Uterus (tissue), 2 donors: Measurements from ENCODE around the gene TSKS.

Experiments
- CTCF ChIP-seq, 4 experiments: fragments of 200-600 bp in 2 of 4; fragments of 450-650 bp in 2 of 4; sonication (generic) in 2 of 4; IDR thresholded peaks; one replicate each; pipeline ENCODE4 v1.5.1; 2016 to 2019; ENCODE audit warnings: antibody characterized with exemption in 4 of 4, mild to moderate bottlenecking in 2 of 4, moderate library complexity in 1 of 4
- POLR2A ChIP-seq, 2 donors: fragments of 450-650 bp; IDR thresholded peaks; one replicate each; pipeline ENCODE4 v1.6.1; 2016; ENCODE audit warnings: antibody characterized with exemption in 2 of 2, mild to moderate bottlenecking in 1 of 2, moderate library complexity in 1 of 2

DNA sequence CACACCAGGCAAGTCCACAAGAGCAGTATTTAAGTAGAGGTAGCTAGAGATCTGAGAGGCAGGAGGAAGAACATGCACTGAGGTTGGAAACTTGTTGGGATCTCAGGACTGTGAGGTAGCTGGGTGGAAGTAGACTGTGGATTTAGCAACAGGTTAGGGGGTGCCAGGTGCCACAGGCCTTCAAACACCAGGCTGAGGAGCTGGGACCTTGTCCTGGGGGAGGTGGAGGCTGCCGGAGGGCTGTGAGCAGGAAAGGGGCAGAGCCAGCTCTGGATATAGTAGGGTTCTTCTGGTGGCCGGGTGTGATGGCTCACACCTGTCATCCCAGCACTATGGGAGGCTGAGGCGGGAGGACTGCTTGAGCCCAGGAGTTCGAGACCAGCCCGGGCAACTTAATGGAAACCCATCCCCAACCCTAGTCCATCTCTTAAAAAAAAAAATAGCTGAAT, 46.9 kb upstream of the TSKS start:
- TF ChIP-seq CTCF (IDR thresholded peaks at IDR 0.05) (no peak), POLR2A (IDR thresholded peaks at IDR 0.05) (no peak)
